ENCODE measurements around the gene CAST.

DNA sequence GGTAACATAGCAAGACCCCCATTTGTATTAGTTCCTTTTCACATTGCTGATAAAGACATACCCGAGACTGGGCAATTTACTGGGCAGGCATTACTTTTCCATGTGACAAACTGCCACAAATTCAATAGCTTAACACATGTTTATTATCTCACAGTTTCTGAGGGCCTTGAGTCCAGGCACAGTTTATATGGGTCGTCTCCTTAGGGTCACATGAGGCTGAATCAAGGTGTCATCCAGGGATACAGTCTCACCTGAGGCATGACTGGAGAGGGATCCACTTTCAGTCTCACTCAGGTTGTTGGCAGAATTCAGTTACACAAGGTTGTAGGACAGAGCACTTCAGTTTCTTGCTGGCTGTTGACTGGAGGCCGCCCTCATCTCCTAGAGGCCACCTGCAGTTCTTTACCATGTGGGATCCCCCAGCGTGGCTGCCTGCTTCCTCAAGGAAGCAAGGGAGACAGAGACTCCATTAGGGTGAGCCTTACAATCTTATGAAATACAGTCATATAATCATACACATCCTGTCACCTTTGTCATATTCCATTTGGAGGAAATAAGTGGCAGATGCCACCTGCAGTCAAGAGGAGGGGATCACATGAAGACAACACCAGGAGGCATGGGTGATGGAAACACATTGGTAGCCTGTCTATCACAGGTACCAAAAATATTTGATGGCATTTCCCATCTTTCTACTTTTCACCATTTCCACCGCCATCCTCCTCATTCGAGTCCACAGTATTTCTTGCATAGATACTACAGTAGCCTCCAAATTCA, 160.7 kb downstream of the CAST start:
- TF ChIP-seq CTCF (IDR thresholded peaks at IDR 0.05) (no peak), EP300 (IDR thresholded peaks at IDR 0.05) (no peak)
